ENCODE data around the gene RYR1.
"Not testable (repeated sequence)": the region's sequence is repeated elsewhere in the genome, so short reads cannot be mapped to it uniquely, and the experiment has no call there.

RYR1 gene

GRCh38 chr19:38495375-38495774 lies 61.9 kb downstream of the RYR1 start:
- not testable (repeated sequence) for DNase-seq

GRCh38 chr19:38496116-38496515 lies 62.6 kb downstream of the RYR1 start:
- no peak for DNase-seq

- DNase-seq: no peak
Measured at GRCh38 chr19:38496603-38497487, 63.4 kb downstream of the RYR1 start.

- no peak for DNase-seq
Measured at GRCh38 chr19:38497907-38498306, 64.4 kb downstream of the RYR1 start.

GRCh38 chr19:38499532-38499931 lies 66.0 kb downstream of the RYR1 start:
- DNase-seq: no peak

- no peak for DNase-seq
Measured at GRCh38 chr19:38500450-38500849, 67.0 kb downstream of the RYR1 start.

- no peak for DNase-seq
Measured at GRCh38 chr19:38502410-38503076, 69.1 kb downstream of the RYR1 start.

- no peak for DNase-seq
Measured at GRCh38 chr19:38503077-38503410, 69.6 kb downstream of the RYR1 start.

GRCh38 chr19:38505958-38506357 lies 72.5 kb downstream of the RYR1 start:
- DNase-seq: no peak

- DNase-seq: no peak
Measured at GRCh38 chr19:38506375-38506722, 72.9 kb downstream of the RYR1 start.

GRCh38 chr19:38506723-38507550 lies 73.4 kb downstream of the RYR1 start:
- no peak for DNase-seq

GRCh38 chr19:38507551-38508127 lies 74.1 kb downstream of the RYR1 start:
- no peak for DNase-seq

GRCh38 chr19:38508507-38508906 lies 75.0 kb downstream of the RYR1 start:
- DNase-seq: no peak

- DNase-seq: no peak
Measured at GRCh38 chr19:38509027-38509426, 75.5 kb downstream of the RYR1 start.

- DNase-seq: no peak
Measured at GRCh38 chr19:38511074-38511708, 77.7 kb downstream of the RYR1 start.

GRCh38 chr19:38512277-38512676 lies 78.8 kb downstream of the RYR1 start:
- no peak for DNase-seq

GRCh38 chr19:38513156-38513555 lies 79.7 kb downstream of the RYR1 start:
- DNase-seq: not testable (repeated sequence)

GRCh38 chr19:38513762-38514167 lies 80.3 kb downstream of the RYR1 start:
- no peak for DNase-seq

- DNase-seq: peak; percentile 24
Measured at GRCh38 chr19:38514812-38515633, 81.5 kb downstream of the RYR1 start.

GRCh38 chr19:38515896-38516295 lies 82.4 kb downstream of the RYR1 start:
- DNase-seq: no peak

- DNase-seq: no peak
Measured at GRCh38 chr19:38516802-38517201, 83.3 kb downstream of the RYR1 start.

- DNase-seq: no peak
Measured at GRCh38 chr19:38517321-38517720, 83.8 kb downstream of the RYR1 start.

Measured in KG1 (cell line).